Skeletal muscle tissue (tissue), 4 donors: ENCODE measurements around the gene MRPS27. TPM values are rescaled to one million over a fixed set of nuclear protein-coding genes. Genes with fewer than 3 reads are reported as not detected.
A peak's percentile ranks its signal among the peaks of the same experiment; 100 is the strongest.

Experiments
- H3K27ac ChIP-seq: one replicate; pipeline ENCODE4 v1.7.0; 2013; ENCODE audit warnings: mild to moderate bottlenecking, low read depth, low read length, inconsistent platforms
- H3K27me3 ChIP-seq, 3 donors: one replicate each; pipeline ENCODE4 v1.7.0; 2013; ENCODE audit warnings: low read length in 3 of 3; ENCODE audit not compliant: control insufficient read depth in 3 of 3, insufficient read depth in 3 of 3
- H3K36me3 ChIP-seq, 3 donors: one replicate each; pipeline ENCODE4 v1.7.0; 2013; ENCODE audit warnings: low read length in 3 of 3; ENCODE audit not compliant: control insufficient read depth in 3 of 3, insufficient read depth in 3 of 3
- H3K4me1 ChIP-seq, 3 donors: one replicate each; pipeline ENCODE4 v1.7.0; 2013; ENCODE audit warnings: low read length in 3 of 3, mild to moderate bottlenecking in 3 of 3; ENCODE audit not compliant: control insufficient read depth in 3 of 3, insufficient read depth in 3 of 3
- H3K4me3 ChIP-seq, 3 donors: one replicate each; pipeline ENCODE4 v1.7.0; 2013; ENCODE audit warnings: low read length in 3 of 3
- H3K9ac ChIP-seq, 3 donors: one replicate each; pipeline ENCODE4 v1.7.0; 2013; ENCODE audit warnings: low read length in 3 of 3, mild to moderate bottlenecking in 3 of 3, moderate library complexity in 2 of 3, low read depth in 1 of 3
- H3K9me3 ChIP-seq, 3 donors: one replicate each; pipeline ENCODE4 v1.7.0; 2013; ENCODE audit warnings: low read length in 3 of 3; ENCODE audit not compliant: control insufficient read depth in 3 of 3
- total RNA-seq: library from RNA; depleted of rRNA; stranded (reverse); fragments of >200 nt; gene quantifications from one replicate; pipeline ENCODE4 v1.2.3, GENCODE V29; 2014
- donor health status: Osteomylitis.

Gene MRPS27
- total RNA-seq, 1 donor from 2014 or later, result 75.7 TPM

GRCh38 chr5:72358925-72359324, 38.9 kb upstream of the MRPS27 start:
- H3K27me3 ChIP-seq, result no peaks in the 10 kb centered on the region
- H3K9ac ChIP-seq, result no peak overlapping the region
- H3K4me1 ChIP-seq, result no peaks in the 10 kb centered on the region
- H3K9me3 ChIP-seq, result no peaks in the 10 kb centered on the region
- H3K4me3 ChIP-seq, result no peak overlapping the region
- peaks cover 13 to 25% (median 14%) of the 10 kb centered on the region in 3 donors for H3K36me3 ChIP-seq
- no peak overlapping the region for H3K27ac ChIP-seq

GRCh38 chr5:72356361-72356760, 36.3 kb upstream of the MRPS27 start:
- Histone ChIP-seq H3K9ac (no peak overlapping the region), H3K4me3 (no peak overlapping the region), H3K36me3 (peaks cover 10 to 27% (median 14%) of the 10 kb centered on the region in 3 donors), H3K9me3 (no peaks in the 10 kb centered on the region), H3K27ac (no peak overlapping the region), H3K4me1 (no peaks in the 10 kb centered on the region), H3K27me3 (no peaks in the 10 kb centered on the region)

- no peak overlapping the region for H3K9ac ChIP-seq
- H3K27me3 ChIP-seq, result no peaks in the 10 kb centered on the region
- no peaks in the 10 kb centered on the region for H3K9me3 ChIP-seq
- no peak overlapping the region for H3K27ac ChIP-seq
- no peaks in the 10 kb centered on the region for H3K4me1 ChIP-seq
- no peak overlapping the region for H3K4me3 ChIP-seq
- H3K36me3 ChIP-seq, result peaks cover 10 to 26% (median 10%) of the 10 kb centered on the region in 3 donors
These were observed 35.8 kb upstream of the MRPS27 start for GRCh38 chr5:72355706-72356299.

- Histone ChIP-seq H3K36me3 (peaks cover 0 to 6% (median under 1%) of the 10 kb centered on the region in 3 donors), H3K9me3 (no peaks in the 10 kb centered on the region), H3K27me3 (no peaks in the 10 kb centered on the region), H3K4me3 (no peak overlapping the region), H3K9ac (no peak overlapping the region), H3K4me1 (no peaks in the 10 kb centered on the region), H3K27ac (no peak overlapping the region)
These were observed 33.0 kb upstream of the MRPS27 start for GRCh38 chr5:72353046-72353445.

DNA sequence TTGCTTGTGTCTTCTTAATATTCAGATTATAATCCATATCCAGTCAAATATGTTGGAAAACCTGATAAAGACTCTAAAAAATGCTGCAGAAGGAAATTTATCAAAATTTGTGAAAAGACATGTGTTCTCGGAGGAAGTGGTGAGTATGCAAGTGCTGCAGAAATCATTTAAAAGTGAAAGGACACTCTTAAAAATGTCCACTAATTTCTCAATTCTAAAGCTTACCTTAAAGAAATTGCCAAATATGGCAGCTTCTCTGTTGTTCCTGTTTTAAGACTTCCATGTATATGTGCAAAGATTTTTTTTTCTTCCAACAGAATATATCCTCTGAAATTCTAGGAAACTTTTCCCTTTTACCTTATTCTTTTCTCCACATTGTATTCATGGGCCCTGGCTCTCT, 32.6 kb upstream of the MRPS27 start:
- no peak overlapping the region for H3K27ac ChIP-seq
- no peaks in the 10 kb centered on the region for H3K9me3 ChIP-seq
- no peak overlapping the region for H3K4me3 ChIP-seq
- peaks cover 0 to 6% (median 0%) of the 10 kb centered on the region in 3 donors for H3K36me3 ChIP-seq
- no peaks in the 10 kb centered on the region for H3K27me3 ChIP-seq
- H3K9ac ChIP-seq, result no peak overlapping the region
- H3K4me1 ChIP-seq, result no peaks in the 10 kb centered on the region

- Histone ChIP-seq H3K27ac (no peak overlapping the region), H3K4me1 (no peaks in the 10 kb centered on the region), H3K9ac (no peak overlapping the region), H3K9me3 (no peaks in the 10 kb centered on the region), H3K4me3 (no peak overlapping the region), H3K27me3 (no peaks in the 10 kb centered on the region), H3K36me3 (peaks cover 0 to 6% (median 0%) of the 10 kb centered on the region in 3 donors)
These were observed 31.3 kb upstream of the MRPS27 start for GRCh38 chr5:72351376-72351775.

DNA sequence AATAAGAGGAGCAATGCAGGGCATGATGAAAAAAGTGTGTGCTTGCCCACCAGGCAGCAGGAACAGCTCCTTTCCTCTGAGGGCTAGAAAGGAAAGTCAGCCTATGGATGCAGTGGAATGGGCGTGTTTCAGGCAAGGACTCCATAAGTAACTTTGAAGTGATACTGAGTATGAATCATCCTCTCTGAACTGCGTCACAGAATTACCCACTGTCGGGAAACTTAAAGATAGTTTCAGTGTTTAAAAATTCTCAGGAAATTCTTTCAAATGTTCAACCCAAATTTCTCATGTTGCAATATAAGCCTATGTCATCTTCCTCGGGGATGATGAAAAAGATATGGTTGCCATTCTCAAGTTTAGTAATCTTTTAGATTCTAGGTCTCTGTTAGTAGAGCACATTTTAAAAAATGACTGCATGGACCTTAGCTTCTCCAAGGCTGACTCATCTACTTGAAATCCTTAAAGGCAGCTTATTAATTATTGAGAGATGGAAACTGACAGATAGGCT, 27.8 kb upstream of the MRPS27 start:
- H3K27me3 ChIP-seq, result no peaks in the 10 kb centered on the region
- H3K4me1 ChIP-seq, result no peaks in the 10 kb centered on the region
- no peak overlapping the region for H3K27ac ChIP-seq
- H3K4me3 ChIP-seq, result no peak overlapping the region
- no peaks in the 10 kb centered on the region for H3K9me3 ChIP-seq
- no peak overlapping the region for H3K9ac ChIP-seq
- peaks cover 3 to 16% (median 9%) of the 10 kb centered on the region in 3 donors for H3K36me3 ChIP-seq

DNA sequence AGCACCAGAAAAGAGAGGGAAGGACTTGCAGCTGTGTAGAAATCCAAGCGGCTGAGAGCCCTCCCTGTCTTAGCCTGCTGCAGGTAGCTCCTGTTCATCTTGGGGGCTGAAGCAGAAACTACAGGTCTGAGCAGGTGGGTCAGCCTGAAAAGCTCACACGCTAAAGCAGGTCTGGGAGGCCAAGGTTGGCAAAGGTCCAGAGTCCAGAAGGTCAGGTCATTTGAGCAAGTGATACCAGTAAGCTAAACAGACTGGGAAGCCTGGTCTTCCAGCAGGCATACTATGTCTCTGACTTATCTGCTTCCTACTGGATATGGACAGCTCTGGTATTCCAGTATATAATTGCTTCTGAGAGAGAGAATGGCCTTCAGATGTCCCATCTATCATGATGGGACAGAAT, 26.4 kb upstream of the MRPS27 start:
- peaks cover 3 to 20% (median 9%) of the 10 kb centered on the region in 3 donors for H3K36me3 ChIP-seq
- H3K27me3 ChIP-seq, result no peaks in the 10 kb centered on the region
- H3K27ac ChIP-seq, result no peak overlapping the region
- no peaks in the 10 kb centered on the region for H3K9me3 ChIP-seq
- H3K4me3 ChIP-seq, result no peak overlapping the region
- no peak overlapping the region for H3K9ac ChIP-seq
- no peaks in the 10 kb centered on the region for H3K4me1 ChIP-seq

- no peak overlapping the region for H3K4me3 ChIP-seq
- peaks cover 7 to 28% (median 28%) of the 10 kb centered on the region in 3 donors for H3K36me3 ChIP-seq
- peak overlapping the region; percentile 9 for H3K27ac ChIP-seq
These were observed 18.7 kb upstream of the MRPS27 start for GRCh38 chr5:72338689-72339209.

GRCh38 chr5:72337159-72337558, 17.1 kb upstream of the MRPS27 start:
- no peak overlapping the region for H3K27ac ChIP-seq

More at GRCh38 chr5:72338689-72339209, 18.7 kb upstream of the MRPS27 start:
- Histone ChIP-seq H3K9me3 (no peaks in the 10 kb centered on the region), H3K4me1 (no peaks in the 10 kb centered on the region), H3K9ac (no peak overlapping the region), H3K27me3 (no peaks in the 10 kb centered on the region)

More at GRCh38 chr5:72337159-72337558, 17.1 kb upstream of the MRPS27 start:
- no peaks in the 10 kb centered on the region for H3K27me3 ChIP-seq
- no peak overlapping the region for H3K9ac ChIP-seq
- H3K4me3 ChIP-seq, result no peak overlapping the region
- H3K4me1 ChIP-seq, result no peaks in the 10 kb centered on the region
- no peaks in the 10 kb centered on the region for H3K9me3 ChIP-seq
- peaks cover 4 to 22% (median 22%) of the 10 kb centered on the region in 3 donors for H3K36me3 ChIP-seq
